HG03565 (cell line): ENCODE measurements around the gene TELO2.

Experiments
- ATAC-seq: cut with Tn5 transposase; IDR thresholded peaks from one replicate; pipeline ENCODE4 v1.9.1; 2021; ENCODE audit warnings: mild to moderate bottlenecking, moderate library complexity; ENCODE audit not compliant: unreplicated experiment

The TELO2 gene

GRCh38 chr16:1533443-1533951 lies 40.3 kb downstream of the TELO2 start, which contains the start of gene TMEM204:
TSS of gene TMEM204 (plus strand) at chr16:1533666. CDS start at chr16:1534276, 610 bp downstream.
- ATAC-seq, result no peak

GRCh38 chr16:1534021-1535020 lies 41.2 kb downstream of the TELO2 start:
- ATAC-seq, result no peak

GRCh38 chr16:1535391-1536291 lies 42.5 kb downstream of the TELO2 start:
- ATAC-seq, result no peak

GRCh38 chr16:1536601-1537000 lies 43.4 kb downstream of the TELO2 start:
- no peak for ATAC-seq

GRCh38 chr16:1537138-1537577 lies 44.0 kb downstream of the TELO2 start:
- ATAC-seq, result no peak

GRCh38 chr16:1537763-1538289 lies 44.7 kb downstream of the TELO2 start:
- no peak for ATAC-seq

- no peak for ATAC-seq
Measured at GRCh38 chr16:1538804-1539520, 45.8 kb downstream of the TELO2 start.

GRCh38 chr16:1539720-1540555 lies 46.8 kb downstream of the TELO2 start:
- no peak for ATAC-seq

DNA sequence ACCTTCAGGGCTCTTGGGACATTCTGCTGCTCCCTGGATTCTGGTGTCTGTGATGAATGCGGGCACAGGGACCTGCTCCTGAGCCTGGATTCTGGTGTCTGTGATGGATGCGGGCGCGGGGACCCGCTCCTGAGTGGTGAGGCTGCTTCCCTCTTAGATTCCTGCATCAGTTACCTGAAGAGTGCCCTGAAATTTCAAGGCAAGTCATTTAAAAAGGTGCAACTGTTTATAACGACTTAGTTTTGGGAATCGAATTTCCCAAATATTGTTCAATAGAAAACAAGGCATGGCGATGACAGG lies 47.3 kb downstream of the TELO2 start:
- no peak for ATAC-seq

GRCh38 chr16:1541293-1542165 lies 48.4 kb downstream of the TELO2 start:
- no peak for ATAC-seq

DNA sequence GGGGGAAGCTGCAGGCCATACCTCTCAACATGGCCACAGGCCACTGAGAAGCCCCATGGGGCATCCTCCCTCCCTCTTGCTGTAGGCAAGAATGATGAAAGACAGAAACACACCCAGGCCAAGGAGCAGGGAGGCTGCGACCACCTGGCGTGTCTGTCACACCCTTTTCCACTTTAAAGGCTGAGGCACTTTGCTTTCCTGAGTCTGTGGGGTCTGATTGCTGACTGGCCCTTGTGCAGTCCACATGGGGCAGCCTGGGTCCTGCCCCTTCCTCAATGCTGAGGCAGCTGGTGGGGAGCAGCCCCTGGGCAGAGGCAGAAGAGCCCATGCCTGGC lies 49.0 kb downstream of the TELO2 start:
- ATAC-seq, result no peak

DNA sequence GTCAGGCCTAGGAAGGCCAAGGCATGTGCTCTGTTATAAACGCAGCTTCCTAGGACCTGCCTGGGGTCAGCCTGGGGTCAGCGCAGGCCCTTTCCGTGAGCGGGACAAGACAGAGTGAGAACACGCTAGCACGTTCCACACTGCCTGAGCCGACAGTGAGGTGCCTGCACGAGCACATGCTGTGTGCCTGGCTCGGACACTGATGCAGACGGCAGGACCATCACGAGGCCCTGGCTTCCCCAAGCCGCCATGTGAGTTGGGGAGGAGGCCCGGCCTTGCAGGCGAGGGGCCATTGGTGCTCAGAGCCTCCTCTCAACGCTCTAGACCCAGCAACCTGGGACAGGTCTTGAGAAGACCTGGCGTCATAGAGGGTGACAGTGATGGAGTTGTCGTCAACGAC lies 49.4 kb downstream of the TELO2 start:
- ATAC-seq, result no peak

DNA sequence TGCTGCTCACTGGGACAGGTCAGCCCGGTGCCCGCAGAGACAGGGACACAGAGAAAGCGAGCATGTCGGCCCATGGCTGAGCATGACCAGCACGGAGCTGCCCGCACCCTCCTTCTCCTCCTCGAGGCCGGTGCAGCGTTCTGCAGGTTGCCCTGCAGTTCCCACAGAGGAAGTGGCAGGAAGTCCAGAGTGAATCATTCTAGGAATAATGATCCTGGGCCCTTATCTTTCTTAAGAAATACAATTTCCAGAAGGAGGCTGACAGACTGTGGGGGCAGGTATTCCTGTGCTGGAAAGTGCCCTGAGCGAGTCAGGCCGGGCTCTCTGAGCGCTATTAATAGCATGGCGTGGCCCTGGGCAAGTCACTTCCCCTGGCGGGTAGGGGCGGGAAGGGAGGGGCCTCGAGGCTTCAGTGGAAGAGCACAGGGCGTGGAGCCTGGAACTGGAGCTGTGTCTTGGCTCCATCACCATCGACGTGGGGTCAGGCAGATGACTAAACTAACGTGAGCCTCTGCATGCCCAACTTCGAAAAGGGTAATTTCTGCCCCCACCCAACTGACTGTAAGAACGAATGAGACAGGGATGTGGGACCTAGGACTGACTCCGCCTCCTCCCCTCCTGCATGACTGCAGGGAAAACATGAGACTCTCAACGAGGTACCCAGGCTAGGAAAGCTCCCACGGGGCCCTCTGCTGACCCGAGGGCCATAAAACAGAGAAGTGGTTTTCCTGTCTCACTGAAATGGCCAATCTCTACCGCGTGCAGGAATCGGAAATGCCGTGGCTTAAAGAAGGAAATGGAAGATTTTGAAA lies 50.1 kb downstream of the TELO2 start:
- no peak for ATAC-seq

GRCh38 chr16:1545044-1546040 lies 52.2 kb downstream of the TELO2 start:
- ATAC-seq, result no peak

GRCh38 chr16:1546430-1546829 lies 53.3 kb downstream of the TELO2 start:
- no peak for ATAC-seq

- ATAC-seq, result no peak
Measured at GRCh38 chr16:1548233-1548632, 55.1 kb downstream of the TELO2 start.

DNA sequence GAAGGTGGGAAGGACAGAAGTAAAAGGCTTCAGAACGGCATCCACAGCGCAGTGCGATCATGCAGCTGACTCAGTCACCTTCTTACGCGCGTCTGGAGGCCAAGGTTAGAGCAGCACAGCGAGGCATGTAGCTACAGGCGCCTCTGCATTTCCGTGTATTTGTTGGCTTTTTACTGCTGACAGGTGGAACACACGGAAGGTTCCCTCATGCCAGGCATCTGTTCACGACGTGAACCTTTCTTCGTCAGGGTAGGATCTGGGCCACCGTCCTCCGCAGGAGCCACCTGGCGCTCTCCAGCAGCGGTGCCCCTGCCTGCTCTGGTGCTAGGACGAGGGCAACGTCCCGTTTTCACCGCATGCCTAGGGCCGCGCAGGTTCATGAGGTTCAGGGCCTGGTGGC lies 55.6 kb downstream of the TELO2 start:
- no peak for ATAC-seq
